GM04503 (cell line): ENCODE measurements around the gene GNAO1.

ENCODE experiments used
- DNase-seq: peaks from one replicate; pipeline ENCODE4 v3.0.0-alpha.2; 2012; ENCODE audit warnings: low read depth

The GNAO1 gene

GRCh38 chr16:56294014-56294413 lies 102.7 kb downstream of the GNAO1 start:
- DNase-seq: no peak

DNA sequence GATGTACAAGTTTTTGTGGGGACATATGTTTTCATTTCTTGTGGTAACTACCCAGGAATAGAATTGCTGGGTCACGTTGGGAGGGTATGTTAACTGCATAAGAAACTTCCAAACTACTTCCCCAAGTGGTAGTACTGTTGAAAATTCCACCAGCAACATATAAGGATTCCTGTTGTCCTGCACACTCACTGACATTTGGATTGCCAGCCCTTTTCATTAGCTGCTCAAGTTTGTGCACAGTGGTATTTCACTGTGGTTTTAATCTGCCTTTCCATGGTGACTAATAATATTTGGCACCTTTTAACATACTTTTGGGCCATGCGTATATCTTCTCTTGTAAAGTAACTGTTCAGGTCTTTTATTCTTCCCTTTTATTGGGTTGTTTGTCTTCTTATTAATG lies 103.3 kb downstream of the GNAO1 start:
- peak; percentile 91 for DNase-seq

GRCh38 chr16:56295059-56295665 lies 103.9 kb downstream of the GNAO1 start:
- DNase-seq: no peak

DNA sequence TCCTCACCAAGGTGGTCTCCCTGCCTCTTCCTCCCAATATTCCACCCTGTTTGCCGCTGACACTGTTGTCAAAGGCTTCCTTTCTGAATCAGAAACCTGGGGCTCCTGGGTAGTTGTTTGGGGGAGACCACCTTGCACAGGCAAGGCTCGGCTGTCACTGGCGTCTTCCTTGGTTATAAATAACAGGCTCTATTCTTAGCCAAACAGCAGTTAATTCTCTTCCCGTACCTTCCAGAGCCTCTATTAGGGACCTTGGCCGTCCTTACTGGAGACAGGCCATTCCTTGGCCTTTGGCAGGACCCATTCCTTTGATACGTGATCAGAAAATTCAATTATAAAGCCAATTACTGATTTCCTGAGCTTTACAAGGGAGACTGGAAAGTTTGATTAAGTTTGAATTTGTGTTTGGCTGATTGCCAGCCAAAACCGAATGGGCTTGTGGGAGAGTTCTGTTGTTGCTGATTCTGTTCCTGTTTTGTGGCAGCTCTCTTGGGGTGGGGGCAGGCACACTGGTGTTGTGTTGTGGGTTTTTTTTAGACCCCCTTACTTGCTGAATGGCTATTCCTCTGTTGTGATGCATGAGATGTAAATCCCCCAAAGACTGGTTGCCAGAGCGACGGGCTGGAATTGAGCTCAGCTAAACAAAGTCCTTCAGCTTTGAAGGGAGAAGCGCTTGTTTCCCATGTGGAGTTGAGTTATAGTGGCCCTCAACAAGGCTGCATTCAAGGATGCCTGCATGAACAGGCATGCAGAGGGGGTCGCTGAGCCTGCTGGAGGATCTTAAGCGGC lies 104.6 kb downstream of the GNAO1 start:
- DNase-seq: no peak

GRCh38 chr16:56297684-56298083 lies 106.4 kb downstream of the GNAO1 start:
- no peak for DNase-seq

DNA sequence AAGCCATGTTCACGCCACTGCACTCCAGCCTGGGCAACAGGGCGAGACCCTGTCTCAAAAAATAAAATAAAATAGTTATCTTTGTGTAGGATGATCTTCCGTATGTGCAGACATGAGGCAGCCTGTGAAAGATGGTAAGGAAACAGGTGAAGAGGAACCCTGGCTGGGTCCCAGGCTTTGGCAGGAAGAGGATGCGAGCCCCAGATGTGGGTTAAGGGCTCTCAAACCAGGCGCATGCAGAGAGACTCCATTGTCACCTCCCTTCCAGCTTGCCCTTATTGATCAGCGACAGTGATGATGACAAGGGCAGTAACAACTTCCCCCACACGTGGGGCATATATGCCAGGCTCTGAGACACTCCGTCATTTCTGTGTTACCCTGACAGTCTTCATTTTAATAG lies 106.8 kb downstream of the GNAO1 start:
- DNase-seq: no peak

- no peak for DNase-seq
Measured at GRCh38 chr16:56298948-56299596, 107.8 kb downstream of the GNAO1 start.

GRCh38 chr16:56300242-56300623 lies 108.9 kb downstream of the GNAO1 start:
- DNase-seq: no peak

- DNase-seq: peak; percentile 27
Measured at GRCh38 chr16:56300891-56301850, 109.9 kb downstream of the GNAO1 start.

DNA sequence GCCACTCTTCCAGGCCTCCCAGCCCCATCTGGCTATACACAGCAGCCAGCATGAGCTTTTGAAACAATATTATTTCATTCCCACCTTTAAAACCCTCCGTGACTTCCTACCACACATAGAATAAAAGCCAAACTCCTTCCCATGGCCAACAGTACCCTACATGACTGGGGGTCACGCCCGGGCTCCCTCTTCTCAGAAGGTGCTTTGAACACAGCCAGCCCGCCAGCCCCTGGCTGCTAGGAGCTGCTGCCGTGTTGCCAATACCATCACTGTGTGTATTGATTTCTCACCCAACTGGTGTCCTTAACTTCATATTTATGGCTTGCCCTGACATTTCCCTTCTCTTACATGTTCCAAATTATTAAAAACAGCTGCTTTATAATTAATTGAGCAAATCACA lies 111.2 kb downstream of the GNAO1 start:
- DNase-seq: no peak

GRCh38 chr16:56303066-56303715 lies 111.9 kb downstream of the GNAO1 start:
- no peak for DNase-seq

- no peak for DNase-seq
Measured at GRCh38 chr16:56303880-56304279, 112.6 kb downstream of the GNAO1 start.

GRCh38 chr16:56305956-56306565 lies 114.8 kb downstream of the GNAO1 start:
- DNase-seq: no peak

- no peak for DNase-seq
Measured at GRCh38 chr16:56306690-56307533, 115.6 kb downstream of the GNAO1 start.

DNA sequence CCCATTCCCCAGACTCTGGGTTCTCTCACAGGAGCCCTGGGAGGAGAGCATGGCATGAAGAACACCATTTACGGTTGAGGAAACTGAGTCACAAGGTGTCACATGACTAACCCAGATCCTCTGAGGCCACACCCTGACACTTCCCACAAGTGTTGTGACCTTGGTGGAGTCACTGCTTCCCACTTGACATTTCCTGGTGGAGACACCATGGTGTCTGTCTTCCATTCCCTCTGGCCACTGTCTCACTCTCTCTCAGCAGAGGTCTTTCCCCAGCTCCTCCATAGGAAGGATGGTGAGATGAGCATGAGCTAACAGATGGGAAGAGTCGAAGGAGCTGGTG lies 116.2 kb downstream of the GNAO1 start:
- DNase-seq: no peak

DNA sequence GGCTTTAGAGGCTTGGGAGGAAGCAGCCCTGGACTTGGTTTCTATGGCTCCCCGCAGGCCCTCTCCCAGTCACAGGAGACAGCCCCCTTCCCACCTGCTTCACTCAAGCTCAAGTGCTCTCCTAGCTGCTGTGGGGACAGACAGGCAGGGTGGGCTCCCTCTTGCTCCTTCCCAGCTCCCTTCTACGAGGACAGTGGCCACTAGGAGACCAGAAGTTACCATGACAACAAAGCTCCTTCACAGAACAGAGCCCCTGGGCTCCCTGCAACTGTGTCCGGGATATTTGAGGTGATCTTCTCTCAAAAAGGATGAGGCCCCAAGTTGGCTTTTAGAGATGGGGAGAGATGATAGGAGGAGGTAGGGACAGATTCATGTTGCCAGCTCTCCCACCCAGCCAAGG lies 117.7 kb downstream of the GNAO1 start:
- DNase-seq: no peak

DNA sequence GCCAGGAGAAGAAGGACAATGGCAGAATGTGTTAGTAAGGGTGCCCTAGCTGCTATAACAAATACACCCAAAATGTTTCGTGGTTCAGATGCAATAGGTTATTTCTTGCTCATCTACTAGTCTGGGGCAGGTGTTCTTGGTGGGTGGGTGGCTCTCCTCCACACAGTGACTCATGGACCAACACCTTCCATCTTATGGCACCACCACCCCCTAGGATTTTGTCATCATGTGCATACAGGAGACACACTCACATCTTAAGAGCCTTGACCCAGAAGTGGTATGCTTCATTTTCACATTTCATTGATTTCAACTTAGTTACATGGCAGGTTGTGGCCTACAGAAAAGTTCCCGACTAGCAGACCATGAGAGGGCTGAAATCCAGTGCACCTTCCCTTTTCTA lies 119.4 kb downstream of the GNAO1 start:
- no peak for DNase-seq

- DNase-seq: no peak
Measured at GRCh38 chr16:56311208-56312027, 120.1 kb downstream of the GNAO1 start.

- DNase-seq: no peak
Measured at GRCh38 chr16:56312028-56312300, 120.7 kb downstream of the GNAO1 start.

DNA sequence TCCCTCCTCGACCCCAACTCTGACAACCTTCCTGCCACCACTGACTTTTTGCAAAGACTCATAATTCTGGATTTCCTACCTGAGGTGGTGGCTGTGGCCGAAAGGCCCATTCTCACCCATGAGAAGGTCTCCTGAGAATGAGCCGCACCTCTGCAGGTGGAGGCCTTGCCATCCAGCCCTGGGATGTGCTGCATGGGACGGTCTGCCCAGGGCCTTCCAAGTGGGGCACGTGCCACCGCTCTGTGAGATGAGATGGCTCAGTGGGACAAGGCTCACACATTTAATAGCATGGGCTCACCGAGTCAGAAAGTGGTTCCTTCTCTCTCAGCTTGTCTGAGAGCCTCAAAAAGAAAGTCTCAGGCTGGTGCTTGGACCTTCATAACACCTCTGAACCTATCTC lies 121.3 kb downstream of the GNAO1 start:
- DNase-seq: no peak
